SKM-1 treated with dmso at 0.1 percent for 144 hours (cell line): ENCODE data around the gene CAPN14.

Experiments used
- DNase-seq: peaks from one replicate; lab custom pipeline; 2025; ENCODE audit not compliant: unreplicated experiment; lab: John Stamatoyannopoulos, UW

Gene CAPN14

DNA sequence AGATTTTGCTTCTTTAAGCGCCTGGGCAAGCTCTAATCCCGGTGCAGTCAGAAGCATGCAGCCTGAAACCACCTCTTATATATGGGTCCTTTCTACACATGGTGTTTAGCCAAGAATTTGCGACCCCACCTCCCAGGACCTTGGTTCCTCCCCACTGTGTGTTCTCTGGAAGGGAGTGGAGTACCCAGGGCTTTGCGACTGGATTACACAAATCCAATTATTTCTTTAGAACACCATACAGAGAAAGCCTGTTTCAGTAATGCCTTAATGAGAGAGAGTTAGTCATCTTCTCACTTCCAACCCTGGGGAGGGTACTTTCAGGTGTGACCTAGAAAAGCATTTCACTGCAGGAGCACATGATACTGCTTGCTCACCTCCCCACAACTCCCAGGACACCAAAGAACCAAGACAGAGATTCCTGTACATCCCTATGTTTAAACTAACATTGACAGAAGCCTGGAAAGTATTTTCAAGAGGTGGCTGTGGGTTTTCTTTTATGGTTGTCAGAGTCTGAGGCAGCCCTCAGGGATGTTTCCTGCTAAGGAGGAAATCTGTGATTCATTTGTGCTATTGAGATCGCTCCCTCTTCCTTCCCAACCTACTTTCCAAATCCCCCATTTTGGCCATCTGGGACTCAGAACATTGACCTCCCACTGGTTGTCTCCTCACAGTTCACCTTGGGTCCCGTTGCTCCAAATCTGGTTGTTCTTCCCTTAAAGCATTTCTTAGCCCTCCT is at the start of gene CAPN14:
TSS of gene CAPN14 (minus strand) at position 51 of the 736 bp plus-strand sequence. CDS start 12,068 bp downstream, outside the sequence.
- no peak for DNase-seq

DNA sequence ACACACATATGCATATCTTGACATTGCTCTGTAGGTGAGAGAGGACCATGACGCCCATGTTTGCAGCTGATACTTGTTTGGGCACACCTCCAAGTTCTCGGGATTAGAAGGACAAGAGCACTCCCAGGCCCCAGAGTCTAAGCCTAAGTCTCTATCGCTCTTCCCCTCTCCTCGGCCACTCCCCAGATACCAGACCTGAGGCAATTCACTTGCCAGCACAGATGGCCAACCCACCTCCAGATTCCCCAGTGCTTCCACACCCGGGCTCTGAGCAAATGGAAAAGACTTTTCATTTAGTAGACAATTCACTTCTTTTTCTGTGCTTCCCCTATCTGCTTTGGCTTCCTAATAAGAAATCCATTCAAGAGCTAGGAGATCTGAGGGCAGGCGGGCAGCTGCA is 49.5 kb upstream of the CAPN14 start:
- DNase-seq = no peak

GRCh38 chr2:31265234-31265633 is 47.9 kb upstream of the CAPN14 start:
- no peak for DNase-seq

- DNase-seq = no peak
Measured at GRCh38 chr2:31263636-31264190, 46.4 kb upstream of the CAPN14 start.

- no peak for DNase-seq
Measured at GRCh38 chr2:31260870-31261269, 43.6 kb upstream of the CAPN14 start.

DNA sequence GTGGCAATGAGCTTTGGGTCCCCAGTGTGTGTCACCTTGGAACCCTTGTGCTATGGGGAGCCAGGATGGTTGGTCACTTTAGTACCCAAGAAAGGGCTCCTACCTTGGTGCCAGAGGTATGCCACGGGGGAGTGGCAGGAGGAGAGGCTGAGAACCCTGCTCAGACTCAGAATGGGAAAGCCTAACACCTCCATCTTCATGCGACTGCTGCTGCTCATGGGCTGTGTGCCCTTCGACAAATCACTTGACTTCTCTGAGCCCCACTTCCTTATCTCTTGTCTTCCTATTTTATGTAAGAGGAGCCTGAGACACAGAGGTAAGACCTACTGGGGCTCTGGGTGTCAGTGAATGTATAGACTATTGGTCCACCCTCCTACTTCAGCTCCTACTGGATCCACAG is 41.8 kb upstream of the CAPN14 start:
- DNase-seq = no peak

DNA sequence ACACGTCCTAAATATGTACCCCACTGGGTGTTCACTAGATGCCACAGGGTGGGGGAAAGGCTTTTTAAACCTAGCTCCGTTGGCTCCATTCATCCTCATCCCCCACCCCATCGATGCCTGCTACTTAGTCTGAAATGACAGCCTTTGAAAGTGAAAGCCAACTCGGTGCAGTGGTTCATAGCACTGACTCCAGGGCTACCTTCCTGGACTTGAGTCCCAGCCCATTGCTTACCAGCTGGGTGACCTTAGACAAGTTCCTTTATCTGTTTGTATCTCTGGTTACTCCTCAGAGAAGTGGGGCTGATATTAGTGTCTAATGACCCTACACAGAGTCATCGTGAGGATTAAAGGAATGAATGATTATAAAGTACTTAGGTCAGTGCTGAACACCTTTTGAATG is 41.0 kb upstream of the CAPN14 start:
- DNase-seq = no peak

DNA sequence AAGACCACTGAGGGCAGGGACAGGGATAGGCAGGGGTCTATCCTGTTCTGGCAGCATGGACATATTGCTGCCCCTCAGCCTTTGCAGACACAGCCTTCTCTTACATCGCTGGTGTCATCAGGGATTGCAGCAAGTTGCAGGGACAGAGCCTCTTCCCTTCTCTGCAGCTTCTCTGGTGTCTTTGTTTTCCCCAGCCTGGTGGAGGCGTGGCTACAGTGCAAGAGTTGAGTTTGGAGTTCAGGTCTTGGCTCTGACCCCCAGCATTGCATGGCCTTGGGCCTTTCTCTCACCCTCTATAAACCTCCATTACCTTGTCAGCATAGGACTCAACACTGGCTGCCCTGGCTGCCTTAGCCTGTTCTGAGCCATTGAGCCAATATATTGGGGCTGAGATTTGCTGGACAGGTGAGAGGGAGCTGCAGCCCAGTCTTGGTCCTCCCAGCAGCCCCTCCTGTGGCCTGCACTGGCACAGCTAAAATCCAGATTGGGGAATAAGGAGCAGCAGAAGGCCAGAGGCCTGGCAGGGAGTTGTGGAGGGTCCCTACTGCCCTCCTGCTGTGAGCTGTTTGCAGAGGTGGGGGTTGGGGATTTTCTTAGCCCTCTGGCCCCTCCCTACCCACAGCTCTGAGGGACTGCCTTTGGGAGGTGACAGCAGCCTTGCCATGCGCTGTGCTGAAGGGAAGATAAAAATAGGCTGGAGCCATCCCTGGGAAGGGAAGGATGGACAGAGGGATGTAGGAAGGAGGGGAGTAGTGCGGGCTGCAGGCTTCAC is 39.5 kb upstream of the CAPN14 start:
- DNase-seq = no peak

DNA sequence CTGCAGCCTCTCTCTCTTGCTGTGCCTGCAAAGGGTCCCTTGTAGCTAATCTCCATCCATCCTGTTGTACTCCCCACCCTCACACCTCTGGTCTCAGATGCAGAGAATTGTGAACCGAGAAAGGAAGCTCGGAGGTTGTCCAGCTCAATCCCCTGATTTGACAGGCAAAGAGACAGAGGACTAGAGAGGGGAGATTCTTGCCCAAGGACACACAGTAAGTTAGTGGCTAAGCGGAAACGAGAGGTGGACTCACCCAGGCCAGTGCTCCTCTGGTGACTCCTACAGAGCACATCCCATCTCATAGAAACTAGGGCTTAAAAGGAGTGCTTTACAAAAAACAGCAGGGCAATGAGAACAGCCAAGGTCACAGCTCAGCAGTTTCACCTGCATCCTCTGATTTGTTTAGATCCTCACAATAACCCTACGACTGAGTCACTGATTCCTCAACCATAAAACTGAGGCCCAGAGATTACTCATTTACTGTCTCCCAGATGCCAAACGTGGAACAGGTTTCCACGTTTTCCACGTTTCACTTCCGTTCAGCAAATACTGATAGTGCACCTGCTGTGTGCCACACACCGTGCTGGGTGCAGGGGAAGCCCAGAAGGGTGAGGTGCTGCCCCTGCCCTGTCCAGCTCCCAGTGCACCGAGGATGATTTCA is 38.7 kb upstream of the CAPN14 start:
- no peak for DNase-seq

GRCh38 chr2:31254237-31255203 is 37.2 kb upstream of the CAPN14 start:
- DNase-seq = no peak

- no peak for DNase-seq
Measured at GRCh38 chr2:31253356-31254131, 36.2 kb upstream of the CAPN14 start.

DNA sequence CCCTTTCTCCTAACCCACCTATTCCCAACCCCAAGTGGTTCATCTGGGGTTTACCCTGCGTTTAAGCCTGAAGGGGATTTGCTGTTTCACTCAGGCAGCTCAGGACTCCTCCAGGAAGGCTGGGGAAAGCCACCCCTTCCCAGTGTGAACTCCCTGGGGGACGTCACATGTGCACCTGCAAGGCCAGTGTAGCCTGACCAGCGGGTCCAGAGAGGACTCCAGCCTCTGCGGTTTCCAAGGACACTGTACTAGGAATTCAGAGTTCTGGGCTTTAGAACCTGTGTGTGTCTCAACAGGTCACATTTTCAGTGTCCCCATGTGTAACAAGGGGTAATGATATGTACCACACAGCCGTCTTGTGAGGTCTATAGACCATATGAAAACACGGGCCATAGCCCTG is 34.5 kb upstream of the CAPN14 start:
- no peak for DNase-seq

DNA sequence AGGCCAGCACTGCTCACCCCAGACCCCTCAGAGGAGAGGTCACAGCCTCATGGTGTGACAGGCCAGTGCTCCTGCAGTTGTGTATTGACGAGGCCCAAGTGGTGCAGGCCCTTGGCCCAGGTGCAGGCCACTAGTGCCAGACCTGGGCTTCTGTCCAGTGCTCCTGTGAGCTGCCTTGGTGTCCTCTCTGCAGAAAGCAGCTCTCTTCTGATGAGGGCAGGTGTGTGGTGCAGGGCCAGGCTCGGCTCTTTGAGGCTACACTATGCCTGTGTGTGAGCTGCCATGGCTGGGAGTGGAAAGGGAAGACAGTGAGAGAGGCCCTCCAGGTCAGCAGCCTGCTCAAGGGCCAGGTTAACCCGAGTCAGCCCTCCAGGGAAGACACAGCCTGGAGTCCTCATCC is 33.7 kb upstream of the CAPN14 start:
- DNase-seq = no peak

- DNase-seq = no peak
Measured at GRCh38 chr2:31249009-31249690, 31.8 kb upstream of the CAPN14 start.

GRCh38 chr2:31248139-31248538 is 30.8 kb upstream of the CAPN14 start:
- DNase-seq = no peak

DNA sequence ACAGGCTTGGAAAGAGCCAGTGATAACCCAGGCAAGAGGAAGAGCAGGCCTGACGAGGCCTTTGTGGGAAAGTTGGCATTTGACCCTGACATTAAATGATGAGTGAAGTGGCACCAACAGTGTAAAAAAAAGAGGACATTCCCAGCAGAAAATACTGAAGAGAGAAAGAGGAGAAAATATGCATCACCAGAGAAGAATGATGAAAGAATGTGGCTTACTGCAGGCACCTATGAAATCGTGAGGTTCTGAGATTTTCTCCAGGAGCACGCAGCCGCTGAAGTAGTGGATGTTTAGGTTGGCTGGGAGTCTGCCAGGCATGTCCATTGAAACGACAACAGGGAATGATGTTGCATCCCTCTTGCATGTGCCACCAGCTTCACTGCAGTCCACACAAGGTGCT is 30.4 kb upstream of the CAPN14 start:
- DNase-seq = no peak

DNA sequence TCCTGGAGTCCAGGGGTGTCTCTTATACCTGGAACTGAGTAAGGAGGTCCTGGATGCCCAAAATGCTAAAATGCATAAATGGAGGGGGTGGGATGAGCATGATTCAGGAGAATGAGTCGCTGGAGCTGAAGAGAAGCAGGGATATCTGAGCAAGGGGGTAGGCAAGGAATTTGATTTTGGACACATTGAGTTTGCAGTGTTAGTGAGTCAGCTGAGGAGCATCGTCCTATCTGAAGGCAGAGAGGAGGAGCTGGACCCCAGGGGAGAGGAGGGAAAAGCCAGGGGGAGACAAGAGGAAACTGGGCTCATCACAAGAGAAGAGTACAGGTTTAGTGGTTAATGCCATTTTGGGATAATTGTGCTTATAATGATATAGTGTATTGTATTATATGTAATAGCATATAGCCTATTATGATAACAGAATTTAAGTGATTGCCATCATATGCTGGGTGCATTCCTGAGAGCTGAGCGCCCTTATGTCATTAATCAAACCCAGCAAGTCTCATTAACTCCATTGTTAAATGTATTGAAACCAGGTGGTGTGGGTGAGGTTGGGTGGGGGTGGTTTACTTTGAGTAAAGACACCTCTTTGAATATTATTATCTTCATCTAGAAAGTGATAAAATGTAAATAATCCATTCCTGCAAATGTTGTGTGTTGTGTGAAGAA is 29.0 kb upstream of the CAPN14 start:
- DNase-seq = no peak

DNA sequence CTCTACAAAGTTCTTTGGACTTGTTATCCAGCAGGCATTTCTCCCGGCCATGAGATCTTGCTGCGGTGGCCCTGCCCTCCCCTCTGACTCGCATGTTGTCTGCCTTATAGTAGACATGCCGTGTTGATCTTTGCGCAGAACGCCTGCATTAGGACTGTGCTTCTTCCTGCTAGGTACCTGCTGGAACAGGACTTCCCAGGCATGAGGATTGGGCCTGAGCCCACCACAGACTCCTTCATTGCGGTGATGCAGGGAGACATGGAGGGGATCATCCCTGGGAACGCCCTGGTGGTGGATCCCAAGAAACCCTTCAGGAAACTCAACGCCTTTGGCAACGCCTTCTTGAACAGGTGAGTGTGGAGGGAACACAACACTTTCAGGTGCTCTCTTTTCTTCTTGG is 26.8 kb upstream of the CAPN14 start:
- no peak for DNase-seq

DNA sequence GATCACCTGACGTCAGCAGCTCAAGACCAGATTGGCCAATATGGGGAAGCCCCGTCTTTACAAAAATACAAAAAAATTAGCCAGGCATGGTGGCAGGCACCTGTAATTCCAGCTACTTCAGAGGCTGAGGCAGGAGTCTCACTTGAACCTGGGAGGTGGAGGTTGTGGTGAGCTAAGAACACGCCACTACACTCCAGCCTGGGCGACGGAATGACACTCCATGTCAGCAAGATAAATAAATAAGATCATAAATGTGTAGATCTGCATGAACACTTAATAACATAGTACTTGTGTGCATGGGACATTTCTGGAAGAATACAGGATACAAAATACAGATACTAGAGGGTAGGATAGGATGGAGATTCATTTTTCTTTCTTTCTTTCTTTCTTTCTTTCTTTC is 25.7 kb upstream of the CAPN14 start:
- no peak for DNase-seq
